Measurements from ENCODE around the gene RAB40A.

GRCh38 chrX:103477496-103477895 lies 41.8 kb downstream of the RAB40A start:
- TF ChIP-seq POLR2A (IDR thresholded peaks at IDR 0.05; ENCODE audit: low read length), result no peak
- TF ChIP-seq GATA1 (IDR thresholded peaks at IDR 0.05; ENCODE audit: low read depth, low read length), result no peak
